Body of pancreas (tissue), 4 donors: ENCODE measurements around the gene MECR. TPM values are rescaled to one million over a fixed set of nuclear protein-coding genes. Genes with fewer than 3 reads are reported as not detected.
A peak's percentile ranks its signal among the peaks of the same experiment; 100 is the strongest.

Source experiments
- ATAC-seq: fragments of 150-250 bp; one replicate; pipeline ENCODE4 v1.9.1; 2016
- DNase-seq, 4 donors: peaks; one replicate each; pipeline ENCODE4 v3.0.0-alpha.2; 2019
- H3K27ac ChIP-seq, 4 donors: fragments of 200-600 bp; sonication (generic); 1 replicate in 3 of 4; 2 replicates in 1 of 4; pipeline versions ENCODE4 v1.5.1 to v1.6.1; 2016 to 2019; ENCODE audit warnings: mild to moderate bottlenecking in 1 of 4, mixed read lengths in 1 of 4, moderate library complexity in 1 of 4
- H3K27me3 ChIP-seq, 2 donors: fragments of 200-600 bp; sonication (generic); one replicate each; pipeline ENCODE4 v1.6.0; 2016; ENCODE audit warnings: mild to moderate bottlenecking in 1 of 2
- H3K36me3 ChIP-seq, 2 donors: fragments of 200-600 bp; sonication (generic); replicated peaks in 1 of 2; 2 replicates each; pipeline ENCODE4 v1.5.1; 2016; ENCODE audit warnings: low read depth in 2 of 2; ENCODE audit not compliant: insufficient read depth in 1 of 2
- H3K4me1 ChIP-seq: fragments of 200-600 bp; sonication (generic); one replicate; pipeline ENCODE4 v1.6.0; 2016
- H3K4me3 ChIP-seq, 2 donors: fragments of 200-600 bp; sonication (generic); 1 replicate in 1 of 2; 2 replicates in 1 of 2; pipeline ENCODE4 v1.5.1; 2016 to 2019
- H3K9me3 ChIP-seq, 3 donors: fragments of 200-600 bp; sonication (generic); 1 replicate in 2 of 3; 2 replicates in 1 of 3; pipeline ENCODE4 v1.5.1; 2016
- CTCF ChIP-seq, 7 experiments: fragments of 450-650 bp in 4 of 7; fragments of 200-600 bp in 3 of 7; sonication (generic) in 3 of 7; IDR thresholded peaks; one replicate each; pipeline ENCODE4 v1.5.1; 2016 to 2019; ENCODE audit warnings: antibody characterized with exemption in 7 of 7
- POLR2A ChIP-seq, 3 donors: fragments of 450-650 bp; IDR thresholded peaks; one replicate each; pipeline ENCODE4 v1.6.1; 2016; ENCODE audit warnings: antibody characterized with exemption in 3 of 3, mild to moderate bottlenecking in 2 of 3
- WGBS, 2 donors: methylation state at CpG; one replicate each; pipeline ENCODE4 v1.1.5; 2017; 5-methylcytosine and 5-hydroxymethylcytosine counted together
- intact Hi-C: fragments of 100-400 bp; cut with DNase I; formaldehyde crosslinking; loops from one replicate; pipeline ENCODE4 v1.15.1; 2023
- total RNA-seq, 2 donors: library from RNA; depleted of rRNA; stranded (reverse); fragments of >200 nt; gene quantifications; one replicate each; pipeline ENCODE4 v1.1.0, GENCODE V29; 2016

Gene MECR
- total RNA-seq, 2 donors from 2014 or later = 10.6 to 30.7 TPM

GRCh38 chr1:29269382-29269781 lies 38.6 kb upstream of the MECR start:
- ATAC-seq (no peak), DNase-seq (no peak)
- H3K27ac ChIP-seq = no peak overlapping the region
- H3K9me3 ChIP-seq = no peaks in the 10 kb centered on the region
- intact Hi-C loops = no loop called here
- peaks cover 16% of the 10 kb centered on the region for H3K4me1 ChIP-seq
- 88 to 91% methylated on average over 7 to 8 of the region's 8 CpGs for WGBS, 2 donors
- H3K4me3 ChIP-seq = no peak overlapping the region
- TF ChIP-seq POLR2A (IDR thresholded peaks at IDR 0.05) = no peak
- TF ChIP-seq CTCF (IDR thresholded peaks at IDR 0.05) = no peak
- H3K27me3 ChIP-seq = no peaks in the 10 kb centered on the region
- no peaks in the 10 kb centered on the region for H3K36me3 ChIP-seq

GRCh38 chr1:29267321-29268070 lies 36.8 kb upstream of the MECR start:
- Histone ChIP-seq H3K4me1 (peaks cover 15% of the 10 kb centered on the region), H3K36me3 (no peaks in the 10 kb centered on the region), H3K4me3 (no peak overlapping the region), H3K9me3 (no peaks in the 10 kb centered on the region), H3K27me3 (no peaks in the 10 kb centered on the region), H3K27ac (no peak overlapping the region)
- intact Hi-C loops = no loop called here
- TF ChIP-seq CTCF (IDR thresholded peaks at IDR 0.05) = no peak
- no peak for TF ChIP-seq POLR2A (IDR thresholded peaks at IDR 0.05)
- no peak for ATAC-seq
- DNase-seq = no peak
- WGBS, 2 donors = 85 to 87% methylated on average over 9 of the region's 9 CpGs

- intact Hi-C loops = no loop called here
- TF ChIP-seq POLR2A (IDR thresholded peaks at IDR 0.05) = no peak
- no peak for TF ChIP-seq CTCF (IDR thresholded peaks at IDR 0.05)
- Histone ChIP-seq H3K36me3 (no peaks in the 10 kb centered on the region), H3K9me3 (no peaks in the 10 kb centered on the region), H3K27me3 (no peaks in the 10 kb centered on the region), H3K4me1 (peaks cover 9% of the 10 kb centered on the region), H3K4me3 (no peak overlapping the region), H3K27ac (no peak overlapping the region)
- no peak for ATAC-seq
- 93 to 95% methylated on average over 3 of the region's 3 CpGs for WGBS, 2 donors
- DNase-seq = no peak
Measured at GRCh38 chr1:29266912-29267311, 36.2 kb upstream of the MECR start.

- Histone ChIP-seq H3K4me1 (no peaks in the 10 kb centered on the region), H3K36me3 (no peaks in the 10 kb centered on the region), H3K4me3 (no peak overlapping the region), H3K27me3 (no peaks in the 10 kb centered on the region), H3K27ac (peak overlapping the region in 1 of 4 donors; percentile 30), H3K9me3 (no peaks in the 10 kb centered on the region)
- TF ChIP-seq POLR2A (IDR thresholded peaks at IDR 0.05) (no peak), CTCF (IDR thresholded peaks at IDR 0.05) (no peak)
- intact Hi-C loops = no loop called here
- DNase-seq = no peak
- WGBS, 2 donors = 53 to 70% methylated on average over 4 of the region's 4 CpGs
- no peak for ATAC-seq
Measured at GRCh38 chr1:29264773-29265389, 34.1 kb upstream of the MECR start.
